CD14-positive monocyte (primary cell): ENCODE results near the gene PHLDB2. TPM values are rescaled to one million over a fixed set of nuclear protein-coding genes. Genes with fewer than 3 reads are reported as not detected.

Experiments used
- DNase-seq, 3 donors: peaks; one replicate each; pipeline ENCODE4 v3.0.0-alpha.2; 2011 to 2022
- H2AFZ ChIP-seq: 2 replicates; pipeline ENCODE4 v1.6.0; 2012; ENCODE audit warnings: mild to moderate bottlenecking, low read depth, low read length, inconsistent platforms; ENCODE audit not compliant: insufficient read depth, poor library complexity, severe bottlenecking
- H3K27ac ChIP-seq, 2 donors: 1 replicate in 1 of 2; 2 replicates in 1 of 2; pipeline ENCODE4 v1.5.1; 2012 to 2013; ENCODE audit warnings: low read length in 2 of 2, control low read depth in 1 of 2, inconsistent platforms in 1 of 2, low read depth in 1 of 2, mild to moderate bottlenecking in 1 of 2
- H3K27me3 ChIP-seq, 2 donors: one replicate each; pipeline versions ENCODE4 v1.6.0 to v1.6.1; 2011 to 2013; ENCODE audit warnings: low read length in 2 of 2; ENCODE audit not compliant: control insufficient read depth in 2 of 2, insufficient read depth in 2 of 2
- H3K36me3 ChIP-seq, 2 donors: replicated peaks in 1 of 2; 1 replicate in 1 of 2; 2 replicates in 1 of 2; pipeline versions ENCODE4 v1.5.1 to v1.6.1; 2012 to 2013; ENCODE audit warnings: low read length in 2 of 2, control low read depth in 1 of 2, inconsistent platforms in 1 of 2, mild to moderate bottlenecking in 1 of 2; ENCODE audit not compliant: insufficient read depth in 2 of 2, control insufficient read depth in 1 of 2
- H3K4me1 ChIP-seq, 2 donors: 1 replicate in 1 of 2; 2 replicates in 1 of 2; pipeline versions ENCODE4 v1.5.1 to v1.6.1; 2012 to 2013; ENCODE audit warnings: low read length in 2 of 2, control low read depth in 1 of 2, inconsistent platforms in 1 of 2, mild to moderate bottlenecking in 1 of 2, moderate library complexity in 1 of 2; ENCODE audit not compliant: insufficient read depth in 2 of 2, control insufficient read depth in 1 of 2
- H3K4me2 ChIP-seq: replicated peaks from 2 replicates; pipeline ENCODE3; 2012; ENCODE audit warnings: low read length, moderate library complexity, mild to moderate bottlenecking; ENCODE audit not compliant: poor library complexity, severe bottlenecking; ENCODE audit errors: extremely low read depth
- H3K4me3 ChIP-seq, 3 experiments: fragments of 200-600 bp in 1 of 3; sonication (generic) in 1 of 3; replicated peaks in 1 of 3; 1 replicate in 2 of 3; 2 replicates in 1 of 3; pipeline ENCODE4 v1.5.1; 2011 to 2013; ENCODE audit warnings: low read length in 3 of 3, mild to moderate bottlenecking in 3 of 3, control low read depth in 2 of 3, low read depth in 2 of 3, inconsistent platforms in 1 of 3, moderate library complexity in 1 of 3
- H3K79me2 ChIP-seq: 2 replicates; pipeline ENCODE4 v1.6.0; 2012; ENCODE audit warnings: mild to moderate bottlenecking, control low read depth, inconsistent platforms, low read length, moderate library complexity; ENCODE audit not compliant: insufficient read depth
- H3K9ac ChIP-seq: 2 replicates; pipeline ENCODE4 v1.6.0; 2017; ENCODE audit warnings: low read length, mild to moderate bottlenecking; ENCODE audit not compliant: insufficient read depth, poor library complexity, severe bottlenecking
- H3K9me3 ChIP-seq, 2 donors: replicated peaks in 1 of 2; 1 replicate in 1 of 2; 2 replicates in 1 of 2; pipeline versions ENCODE4 v1.5.1 to v1.6.1; 2012 to 2013; ENCODE audit warnings: low read length in 2 of 2, control low read depth in 1 of 2; ENCODE audit not compliant: control insufficient read depth in 1 of 2, insufficient read depth in 1 of 2
- H4K20me1 ChIP-seq: 2 replicates; pipeline ENCODE4 v1.6.0; 2012; ENCODE audit warnings: mild to moderate bottlenecking, low read length, control low read depth, moderate library complexity; ENCODE audit not compliant: insufficient read depth
- H3K27ac Mint-ChIP-seq, 7 donors: one replicate each; pipeline ENCODE4 v1.8.0; 2020; ENCODE audit warnings: mild to moderate bottlenecking in 7 of 7, mixed read lengths in 7 of 7, moderate library complexity in 6 of 7, inconsistent platforms in 2 of 7
- H3K27me3 Mint-ChIP-seq, 3 donors: one replicate each; pipeline ENCODE4 v1.8.0; 2021 to 2022; ENCODE audit warnings: low read depth in 3 of 3, mild to moderate bottlenecking in 3 of 3, mixed read lengths in 3 of 3, moderate library complexity in 3 of 3, inconsistent platforms in 1 of 3
- H3K36me3 Mint-ChIP-seq, 2 donors: one replicate each; pipeline ENCODE4 v1.8.0; 2020; ENCODE audit warnings: mixed read lengths in 2 of 2, inconsistent platforms in 1 of 2, mild to moderate bottlenecking in 1 of 2
- H3K4me1 Mint-ChIP-seq: one replicate; pipeline ENCODE4 v1.8.0; 2020; ENCODE audit warnings: mild to moderate bottlenecking, mixed read lengths
- H3K4me3 Mint-ChIP-seq, 2 donors: one replicate each; pipeline ENCODE4 v1.8.0; 2020; ENCODE audit warnings: mild to moderate bottlenecking in 2 of 2, mixed read lengths in 2 of 2, moderate library complexity in 1 of 2
- H3K9me3 Mint-ChIP-seq, 7 donors: one replicate each; pipeline ENCODE4 v1.8.0; 2020 to 2022; ENCODE audit warnings: mixed read lengths in 7 of 7, mild to moderate bottlenecking in 6 of 7, moderate library complexity in 6 of 7, inconsistent platforms in 2 of 7
- CTCF ChIP-seq: fragments of 200-600 bp; IDR thresholded peaks from one replicate; pipeline ENCODE4 v1.8.0; 2022; ENCODE audit warnings: antibody characterized with exemption, mild to moderate bottlenecking
- WGBS: methylation state at CpG from one replicate; pipeline ENCODE4 v1.1.5; 2013; ENCODE audit warnings: missing lambda C conversion rate; ENCODE audit not compliant: insufficient coverage; 5-methylcytosine and 5-hydroxymethylcytosine counted together
- intact Hi-C, 2 donors: fragments of 100-400 bp; cut with micrococcal nuclease; formaldehyde crosslinking; loops; one replicate each; pipeline versions ENCODE4 v1.15.0 to v1.15.1; 2023
- polyA plus RNA-seq, 3 donors: library from polyadenylated mRNA; depleted of rRNA in 1 of 3; unstranded in 2 of 3; stranded (reverse) in 1 of 3; fragments of 300-500 nt in 2 of 3; fragments of >200 nt in 1 of 3; fragmentation: Illumina TruSeq in 2 of 3; gene quantifications; 1 replicate in 2 of 3; 2 replicates in 1 of 3; pipeline ENCODE4 v1.2.3, GENCODE V29; 2012 to 2021

The PHLDB2 gene
- polyA plus RNA-seq, 3 donors, result 0.08 TPM; not detected in 2

- DNase-seq, result no peak
- Histone ChIP-seq H3K4me3 (no peak overlapping the region), H3K9ac (no peak overlapping the region), H3K79me2 (no peaks in the 10 kb centered on the region), H4K20me1 (no peaks in the 10 kb centered on the region), H3K36me3 (no peaks in the 10 kb centered on the region), H2AFZ (no peak overlapping the region), H3K4me1 (no peaks in the 10 kb centered on the region), H3K27ac (no peak overlapping the region), H3K27me3 (no peaks in the 10 kb centered on the region), H3K4me2 (no peak overlapping the region), H3K9me3 (no peaks in the 10 kb centered on the region)
- Mint-ChIP-seq H3K4me3 (no peak overlapping the region), H3K36me3 (no peaks in the 10 kb centered on the region), H3K4me1 (no peaks in the 10 kb centered on the region), H3K27me3 (peaks cover 0 to 1% (median 0%) of the 10 kb centered on the region in 3 donors), H3K27ac (no peak overlapping the region), H3K9me3 (peaks cover 0 to 5% (median 0%) of the 10 kb centered on the region in 7 donors)
- TF ChIP-seq CTCF, result no peak
- intact Hi-C loops, result no loop called here
These were observed 77.3 kb downstream of the PHLDB2 start for GRCh38 chr3:111936191-111936841.

GRCh38 chr3:111936967-111937366, 77.9 kb downstream of the PHLDB2 start:
- Histone ChIP-seq H3K4me3 (no peak overlapping the region), H2AFZ (no peak overlapping the region), H4K20me1 (no peaks in the 10 kb centered on the region), H3K27ac (no peak overlapping the region), H3K27me3 (no peaks in the 10 kb centered on the region), H3K9me3 (no peaks in the 10 kb centered on the region), H3K9ac (no peak overlapping the region), H3K79me2 (no peaks in the 10 kb centered on the region), H3K4me1 (no peaks in the 10 kb centered on the region), H3K4me2 (no peak overlapping the region), H3K36me3 (no peaks in the 10 kb centered on the region)
- no CpG with 5 or more reads among the region's 1 CpG for WGBS
- no peak for DNase-seq
- no peak overlapping the region for H3K27ac Mint-ChIP-seq
- no peaks in the 10 kb centered on the region for H3K36me3 Mint-ChIP-seq
- H3K27me3 Mint-ChIP-seq, result no peaks in the 10 kb centered on the region
- intact Hi-C loops, result no loop called here
- H3K4me1 Mint-ChIP-seq, result no peaks in the 10 kb centered on the region
- TF ChIP-seq CTCF, result no peak
- peaks cover 0 to 5% (median 0%) of the 10 kb centered on the region in 7 donors for H3K9me3 Mint-ChIP-seq
- H3K4me3 Mint-ChIP-seq, result no peak overlapping the region
